ENCODE results near the gene ASPDH.
A peak's percentile ranks its signal among the peaks of the same experiment; 100 is the strongest.

Gene ASPDH

GRCh38 chr19:50512999-50513745 is 541 bp downstream of the ASPDH start:
- DNase-seq: no peak

- no peak for DNase-seq
Observed at GRCh38 chr19:50512112-50512998, 1.4 kb downstream of the ASPDH start.

- DNase-seq: peak; percentile 100
Observed at GRCh38 chr19:50511069-50511822, 2.5 kb downstream of the ASPDH start, which contains the start of gene JOSD2. TSS of gene JOSD2 (minus strand) at chr19:50511191. CDS start at chr19:50510431, 760 bp downstream.

- no peak for DNase-seq
Observed at GRCh38 chr19:50510700-50511068, 3.0 kb downstream of the ASPDH start.

- no peak for DNase-seq
Observed at GRCh38 chr19:50510121-50510670, 3.5 kb downstream of the ASPDH start.

GRCh38 chr19:50509366-50509765 is 4.3 kb downstream of the ASPDH start:
- DNase-seq: no peak

- no peak for DNase-seq
Observed at GRCh38 chr19:50508843-50509190, 4.9 kb downstream of the ASPDH start.

GRCh38 chr19:50507376-50507775 is 6.3 kb downstream of the ASPDH start:
- no peak for DNase-seq

GRCh38 chr19:50506700-50507099 is 7.0 kb downstream of the ASPDH start:
- no peak for DNase-seq

GRCh38 chr19:50505856-50506611 is 7.7 kb downstream of the ASPDH start:
- DNase-seq: no peak

GRCh38 chr19:50501568-50502475 is 11.9 kb downstream of the ASPDH start:
- DNase-seq: no peak

GRCh38 chr19:50501186-50501567 is 12.5 kb downstream of the ASPDH start:
- DNase-seq: no peak

- no peak for DNase-seq
Observed at GRCh38 chr19:50500753-50501151, 13.0 kb downstream of the ASPDH start.

- no peak for DNase-seq
Observed at GRCh38 chr19:50500060-50500752, 13.5 kb downstream of the ASPDH start.

- DNase-seq: no peak
Observed at GRCh38 chr19:50498219-50499056, 15.3 kb downstream of the ASPDH start.

GRCh38 chr19:50497022-50497405 is 16.7 kb downstream of the ASPDH start:
- no peak for DNase-seq

GRCh38 chr19:50496189-50497021 is 17.3 kb downstream of the ASPDH start:
- no peak for DNase-seq

GRCh38 chr19:50495020-50495531 is 18.6 kb downstream of the ASPDH start:
- DNase-seq: no peak
